Nucleus accumbens (tissue), 56 donors: ENCODE data around the gene CARF.
"Not testable (repeated sequence)": the region's sequence is repeated elsewhere in the genome, so short reads cannot be mapped to it uniquely, and the experiment has no call there.

Experiments
- DNase-seq, 56 donors: peaks; one replicate each; lab custom pipeline; 2025; lab: John Stamatoyannopoulos, UW

CARF gene

GRCh38 chr2:202933958-202934357 lies 21.9 kb downstream of the CARF start:
- no peak for DNase-seq

GRCh38 chr2:202934456-202934855 lies 22.4 kb downstream of the CARF start:
- DNase-seq = no peak

DNA sequence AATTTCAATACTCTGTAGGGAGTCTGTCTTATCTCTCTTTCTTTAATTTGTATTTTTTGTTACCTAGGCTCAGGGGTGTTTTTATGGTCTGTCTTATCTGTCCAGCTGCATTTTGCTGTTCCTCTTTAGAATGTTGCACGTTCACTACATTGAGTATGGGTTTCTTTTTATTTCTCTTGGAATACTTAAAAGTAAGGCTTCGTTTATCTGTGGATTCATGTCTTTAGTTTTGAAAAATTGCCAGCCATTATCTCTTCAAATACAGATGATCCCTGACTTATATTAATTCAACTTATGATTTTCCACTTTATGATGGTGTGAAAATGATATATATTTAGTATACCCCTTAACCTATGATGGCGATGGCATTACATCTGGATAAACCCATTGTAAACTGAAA lies 26.9 kb downstream of the CARF start:
- no peak for DNase-seq

GRCh38 chr2:202941771-202942170 lies 29.7 kb downstream of the CARF start:
- no peak for DNase-seq

- DNase-seq = no peak
Measured at GRCh38 chr2:202944408-202944807, 32.3 kb downstream of the CARF start.

- DNase-seq = no peak
Measured at GRCh38 chr2:202944816-202945215, 32.7 kb downstream of the CARF start.

GRCh38 chr2:202945497-202945896 lies 33.4 kb downstream of the CARF start:
- no peak for DNase-seq

GRCh38 chr2:202949333-202949732 lies 37.3 kb downstream of the CARF start:
- not testable (repeated sequence) for DNase-seq

GRCh38 chr2:202950592-202950991 lies 38.5 kb downstream of the CARF start:
- no peak for DNase-seq

DNA sequence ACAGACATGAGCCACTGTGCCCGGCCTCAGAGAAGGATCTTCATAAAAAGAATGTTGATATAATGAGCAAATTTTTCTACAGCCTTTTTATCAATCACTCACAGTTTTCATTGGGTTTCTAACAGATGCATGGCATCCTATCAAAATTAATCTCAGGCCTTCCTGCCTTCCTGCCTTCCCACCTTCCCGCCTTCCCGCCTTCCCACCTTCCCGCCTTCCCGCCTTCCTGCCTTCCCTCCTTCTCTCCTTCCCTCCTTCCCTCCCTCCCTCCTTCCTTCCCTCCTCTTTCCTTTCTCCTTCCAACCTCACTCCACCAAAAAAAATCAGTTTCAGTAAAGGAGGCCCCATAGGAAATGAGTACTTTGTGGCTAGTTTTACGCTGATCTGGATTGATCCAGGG lies 48.4 kb downstream of the CARF start:
- no peak for DNase-seq

- DNase-seq = no peak
Measured at GRCh38 chr2:202963712-202964111, 51.6 kb downstream of the CARF start.

DNA sequence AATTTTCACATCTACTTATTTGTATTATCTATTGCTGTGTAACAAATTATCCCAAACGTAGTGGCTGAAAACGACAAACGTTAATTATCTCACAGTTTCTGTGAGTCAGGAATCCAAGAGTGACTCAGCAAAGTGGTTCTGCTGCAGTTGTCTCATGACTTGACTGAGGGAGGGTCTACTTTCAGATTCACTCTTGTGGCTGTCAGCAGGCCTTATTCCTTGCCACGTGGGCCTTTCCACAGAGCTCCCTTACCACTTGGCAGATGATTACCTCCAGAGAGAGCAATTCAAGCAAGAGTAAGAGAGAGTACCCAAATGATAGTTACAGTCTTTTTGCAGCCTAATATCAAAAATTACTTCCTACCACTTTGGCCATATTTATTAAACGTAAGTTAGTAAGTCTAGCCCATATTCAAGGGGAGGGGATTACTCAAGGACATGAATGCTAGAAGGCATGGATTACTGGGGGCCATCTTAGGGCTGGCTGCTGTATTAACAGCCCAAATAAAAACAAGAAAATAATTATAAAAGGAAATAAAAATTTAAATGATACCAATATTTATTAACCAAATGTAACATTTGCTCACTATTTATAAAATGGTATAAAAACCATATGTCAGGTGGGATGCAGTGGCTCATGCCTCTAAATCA lies 53.9 kb downstream of the CARF start:
- peak in 2 of 56 donors; percentile 1 to 3 for DNase-seq

DNA sequence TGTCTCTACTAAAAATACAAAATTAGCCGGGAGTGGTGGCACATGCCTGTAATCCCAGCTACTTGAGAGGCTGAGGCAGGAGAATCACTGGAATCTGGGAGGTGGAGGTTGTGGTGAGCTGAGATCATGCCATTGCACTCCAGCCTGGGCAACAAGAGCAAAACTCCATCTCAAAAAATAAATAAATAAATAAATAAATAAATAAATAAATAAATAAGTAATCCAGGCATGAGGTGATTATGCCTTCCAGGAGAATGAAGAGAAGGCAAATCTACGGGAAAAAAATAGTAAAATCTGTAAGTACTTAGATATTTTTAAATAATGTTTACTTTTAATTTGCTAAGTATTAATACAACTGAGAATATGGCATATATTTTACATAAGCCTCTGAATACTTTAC lies 57.3 kb downstream of the CARF start:
- DNase-seq = not testable (repeated sequence)

DNA sequence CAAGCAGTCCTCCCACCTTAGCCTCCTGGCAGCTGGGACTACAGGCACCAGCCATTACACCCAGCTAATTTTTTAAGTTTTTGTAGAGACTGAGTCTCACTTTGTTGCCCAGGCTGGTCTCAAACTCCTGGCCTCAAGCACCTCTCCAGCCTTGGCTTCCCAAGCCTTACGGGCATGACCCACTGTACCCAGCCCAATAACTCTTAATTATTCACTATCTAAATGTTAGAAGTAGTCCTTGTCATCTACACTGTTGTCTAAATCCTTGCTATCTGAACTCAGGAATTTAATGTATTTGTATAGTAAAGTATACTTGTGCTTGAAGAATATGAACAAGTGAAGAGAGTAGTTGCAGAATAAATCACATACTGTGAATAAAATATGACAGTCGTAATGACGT lies 64.7 kb downstream of the CARF start:
- no peak for DNase-seq

GRCh38 chr2:202982779-202983491 lies 70.9 kb downstream of the CARF start:
- DNase-seq = no peak

GRCh38 chr2:202989749-202990148 lies 77.7 kb downstream of the CARF start:
- DNase-seq = no peak

DNA sequence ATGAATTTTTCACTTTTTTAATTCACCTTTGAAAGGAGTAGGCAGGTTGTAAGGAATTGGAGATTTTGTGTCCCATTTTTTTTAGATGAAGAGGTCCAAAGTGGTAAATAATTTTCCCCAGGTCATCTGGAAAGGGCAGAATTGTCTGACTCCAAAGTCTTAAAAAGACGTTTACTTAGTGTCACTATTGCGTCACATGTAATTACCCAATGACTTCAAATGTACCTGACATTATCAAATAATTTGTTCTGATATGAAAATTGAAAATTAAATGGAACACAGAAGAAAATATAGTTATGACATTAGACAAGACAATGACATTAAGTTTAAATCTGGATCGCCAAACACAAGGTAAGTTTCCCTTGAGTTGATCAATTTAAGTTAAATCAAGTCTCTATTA lies 78.4 kb downstream of the CARF start:
- DNase-seq = no peak

DNA sequence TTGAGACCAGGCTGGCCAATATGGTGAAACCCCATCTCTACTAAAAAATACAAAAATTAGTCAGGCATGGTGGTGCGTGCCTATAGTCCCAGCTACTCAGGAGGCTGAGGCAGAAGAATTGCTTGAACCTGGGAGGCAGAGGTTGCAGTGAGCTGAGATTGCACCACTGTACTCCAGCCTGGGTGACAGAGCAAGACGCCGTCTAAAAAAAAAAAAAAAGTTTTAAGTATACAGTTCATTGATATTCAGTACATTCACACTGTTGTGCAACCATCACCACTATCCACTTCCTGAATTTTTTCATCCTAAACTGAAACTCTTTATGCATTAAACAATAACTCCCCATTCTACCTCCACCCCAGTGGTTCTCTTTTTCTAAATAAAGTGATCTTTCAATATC lies 85.0 kb downstream of the CARF start:
- DNase-seq = not testable (repeated sequence)

- no peak for DNase-seq
Measured at GRCh38 chr2:203002054-203002821, 90.2 kb downstream of the CARF start.

- no peak for DNase-seq
Measured at GRCh38 chr2:203003716-203004115, 91.6 kb downstream of the CARF start.

- DNase-seq = peak; percentile 79 to 99 (median 97)
Measured at GRCh38 chr2:203014456-203015199, 102.6 kb downstream of the CARF start, which contains the start of gene NBEAL1. Gene NBEAL1, plus strand, starts transcription at chr2:203014875. Its CDS starts 1,510 bp downstream, at chr2:203016385.
